K562 (cell line): Measurements from ENCODE around the gene VIM. TPM values are rescaled to one million over a fixed set of nuclear protein-coding genes. Genes with fewer than 3 reads are reported as not detected.

Experiments used
- CHCHD3 ChIP-seq: fragments of 250-450 bp; sonication (Bioruptor Pico); IDR thresholded peaks from 2 replicates; pipeline ENCODE4 v2.1.2; 2022; ENCODE audit warnings: mild to moderate bottlenecking
- HMGXB4 ChIP-seq: sonication (generic); formaldehyde crosslinking; IDR thresholded peaks from 2 replicates; pipeline ENCODE4 v1.8.1; 2023; ENCODE audit warnings: mild to moderate bottlenecking, missing genetic modification reagents
- ILK ChIP-seq: fragments of 450-650 bp; IDR thresholded peaks from 2 replicates; pipeline ENCODE4 v1.6.1; 2016; ENCODE audit warnings: missing genetic modification characterization, low read depth, mild to moderate bottlenecking, missing compliant biosample characterization, moderate library complexity, borderline replicate concordance
- KAT2B ChIP-seq: IDR thresholded peaks from one replicate; pipeline ENCODE4 v1.6.1; 2012; ENCODE audit warnings: low read depth, mild to moderate bottlenecking, control low read depth, inconsistent platforms, low read length, moderate library complexity
- NFRKB ChIP-seq: fragments of 450-650 bp; IDR thresholded peaks from 2 replicates; pipeline ENCODE4 v1.6.1; 2016; ENCODE audit warnings: low read depth
- PRDM10 ChIP-seq: fragments of 450-650 bp; IDR thresholded peaks from 2 replicates; pipeline ENCODE4 v1.6.1; 2018; ENCODE audit not compliant: partially characterized antibody
- SIRT6 ChIP-seq: IDR thresholded peaks from one replicate; pipeline ENCODE4 v1.6.1; 2012; ENCODE audit warnings: low read depth, mild to moderate bottlenecking, control low read depth, inconsistent platforms, low read length, moderate library complexity
- SIX5 ChIP-seq, 2 experiments: IDR thresholded peaks; 2 replicates each; pipeline ENCODE4 v1.6.1; 2011; ENCODE audit warnings: low read length in 2 of 2, borderline replicate concordance in 1 of 2, low read depth in 1 of 2, mild to moderate bottlenecking in 1 of 2, moderate library complexity in 1 of 2; ENCODE audit not compliant: insufficient read depth in 1 of 2
- YY1 ChIP-seq, 3 experiments: IDR thresholded peaks; 2 replicates each; pipeline ENCODE4 v1.6.1; 2011; ENCODE audit warnings: low read length in 2 of 3, mild to moderate bottlenecking in 2 of 3, moderate library complexity in 2 of 3, borderline replicate concordance in 1 of 3, control low read depth in 1 of 3, low read depth in 1 of 3; ENCODE audit not compliant: insufficient read depth in 3 of 3, insufficient replicate concordance in 2 of 3, control insufficient read depth in 1 of 3, insufficient read length in 1 of 3; ENCODE audit errors: extremely low read depth in 1 of 3
- ZBTB2 ChIP-seq: fragments of 450-650 bp; IDR thresholded peaks from 2 replicates; pipeline ENCODE4 v1.6.1; 2016; ENCODE audit warnings: antibody characterized with exemption
- ZNF583 ChIP-seq: fragments of 250-450 bp; sonication (Bioruptor Pico); IDR thresholded peaks from 2 replicates; pipeline ENCODE4 v1.4.0; 2020
- ZNF592 ChIP-seq: fragments of 450-650 bp; IDR thresholded peaks from 2 replicates; pipeline ENCODE4 v1.6.1; 2017; ENCODE audit warnings: antibody characterized with exemption, mild to moderate bottlenecking
- ZSCAN29 ChIP-seq: fragments of 450-650 bp; IDR thresholded peaks from 2 replicates; pipeline ENCODE4 v1.6.1; 2017
- polyA plus RNA-seq, 8 experiments: library from polyadenylated mRNA; depleted of rRNA in 4 of 8; stranded (reverse) in 5 of 8; unstranded in 3 of 8; fragments of >200 nt; fragmentation: Nextera tagmentation in 2 of 8; fragmentation: Illumina TruSeq in 1 of 8; extraction: Ambion mirVana in 2 of 8; extraction: Trizol in 1 of 8; gene quantifications; 2 replicates each; pipeline versions ENCODE4 v1.2.1 to v1.2.3, GENCODE V29; 2011 to 2014; ENCODE audit warnings: inconsistent platforms in 1 of 8, missing spikeins in 1 of 8
- total RNA-seq, 7 experiments: library from RNA; depleted of rRNA in 6 of 7; stranded (reverse); fragments of >200 nt in 6 of 7; fragmentation: Illumina TruSeq in 2 of 7; extraction: Trizol in 2 of 7; gene quantifications; 2 replicates each; pipeline versions ENCODE4 v1.2.1 to v1.2.3, GENCODE V29; 2011 to 2021; ENCODE audit warnings: low replicate concordance in 1 of 7

The VIM gene
- total and polyA plus RNA-seq, 9 of the 15 experiments (the other 6 are each of a cell fraction or from before 2014, with no cell fraction given): 86.0 to 621 (median 383) TPM

- TF ChIP-seq YY1 (IDR thresholded peaks at IDR 0.05; ENCODE audit: borderline replicate concordance in 1 of 3, control insufficient read depth in 1 of 3, extremely low read depth in 1 of 3, insufficient read depth in 3 of 3, insufficient read length in 1 of 3, insufficient replicate concordance in 2 of 3, low read depth in 1 of 3, low read length in 2 of 3) (peak in 2 of 3 experiments; percentile 57 to 81), ILK (tag) (no peak), ZBTB2 (peak; percentile 76), PRDM10 (peak; percentile 81), ZNF583 (CRISPR knock-in tag) (0 out of 2 replicates have a peak, but pooled peaks have one; percentile 24), HMGXB4 (0 out of 2 replicates have a peak, but pooled peaks have one; percentile 46), NFRKB (peak; percentile 91; the same call in 1 of the 2 replicates), CHCHD3 (0 out of 2 replicates have a peak, but pooled peaks have one; percentile 68), ZNF592 (peak; percentile 82), SIRT6 (no peak), KAT2B (no peak), ZSCAN29 (no peak), SIX5 (IDR thresholded peaks at IDR 0.05; ENCODE audit: borderline replicate concordance in 1 of 2, insufficient read depth in 1 of 2, low read depth in 1 of 2, low read length in 2 of 2) (peak; percentile 52 to 53; a peak in 3 of 4 replicates)
Measured at GRCh38 chr10:17200912-17201793, 26.9 kb upstream of the VIM start, which contains the start of gene TRDMT1 (continued).
